Fibroblast of pulmonary artery (primary cell): Measurements from ENCODE around the gene LDHAL6B.

ENCODE experiments used
- DNase-seq: peaks from one replicate; pipeline ENCODE4 v3.0.0-alpha.2; 2010; ENCODE audit warnings: low read depth
- H3K4me3 ChIP-seq: replicated peaks from 2 replicates; pipeline ENCODE4 v1.5.1; 2011; ENCODE audit warnings: low read depth, mild to moderate bottlenecking, control low read depth, low read length, moderate library complexity
- CTCF ChIP-seq: IDR thresholded peaks from 2 replicates; pipeline ENCODE4 v1.5.1; 2011; ENCODE audit warnings: mild to moderate bottlenecking, control low read depth, low read length, inconsistent platforms; ENCODE audit errors: missing control alignments

Gene LDHAL6B

GRCh38 chr15:59229015-59229414, 22.4 kb downstream of the LDHAL6B start:
- no peak for DNase-seq
- no peak overlapping the region for H3K4me3 ChIP-seq
- TF ChIP-seq CTCF, result no peak

- DNase-seq, result no peak
- H3K4me3 ChIP-seq, result no peak overlapping the region
- no peak for TF ChIP-seq CTCF
These were observed 22.8 kb downstream of the LDHAL6B start for GRCh38 chr15:59229453-59229852.

- TF ChIP-seq CTCF, result no peak
- DNase-seq, result no peak
- no peak overlapping the region for H3K4me3 ChIP-seq
These were observed 23.9 kb downstream of the LDHAL6B start for GRCh38 chr15:59230531-59231055.

- no peak overlapping the region for H3K4me3 ChIP-seq
- peak; percentile 81 for DNase-seq
- TF ChIP-seq CTCF, result no peak
These were observed 25.8 kb downstream of the LDHAL6B start for GRCh38 chr15:59232476-59232875.

- TF ChIP-seq CTCF, result no peak
- DNase-seq, result no peak
- no peak overlapping the region for H3K4me3 ChIP-seq
These were observed 29.8 kb downstream of the LDHAL6B start for GRCh38 chr15:59236394-59236793.

- no peak for TF ChIP-seq CTCF
- H3K4me3 ChIP-seq, result no peak overlapping the region
- DNase-seq, result no peak
These were observed 30.6 kb downstream of the LDHAL6B start for GRCh38 chr15:59237119-59237855.

GRCh38 chr15:59237924-59238331, 31.3 kb downstream of the LDHAL6B start:
- TF ChIP-seq CTCF, result no peak
- DNase-seq, result no peak
- no peak overlapping the region for H3K4me3 ChIP-seq
